VCaP (cell line): ENCODE measurements around the gene MICA.
"Not testable (repeated sequence)": the region's sequence is repeated elsewhere in the genome, so short reads cannot be mapped to it uniquely, and the experiment has no call there.

Experiments
- H3K27ac ChIP-seq: fragments of 450-650 bp; 2 replicates; pipeline ENCODE4 v1.5.1; 2017
- CTCF ChIP-seq: fragments of 450-650 bp; conservative IDR thresholded peaks from 2 replicates; pipeline ENCODE4 v1.5.1; 2017; ENCODE audit warnings: mild to moderate bottlenecking, moderate library complexity

The MICA gene

GRCh38 chr6:31452859-31453258 is 49.5 kb downstream of the MICA start:
- no peak for TF ChIP-seq CTCF
- no peak overlapping the region for H3K27ac ChIP-seq

- no peak for TF ChIP-seq CTCF
- no peak overlapping the region for H3K27ac ChIP-seq
Observed at GRCh38 chr6:31453259-31453658, 49.9 kb downstream of the MICA start.

GRCh38 chr6:31459864-31460263 is 56.5 kb downstream of the MICA start:
- not testable (repeated sequence) for H3K27ac ChIP-seq

GRCh38 chr6:31460361-31461025 is 57.1 kb downstream of the MICA start:
- H3K27ac ChIP-seq, result no peak overlapping the region
- no peak for TF ChIP-seq CTCF

- H3K27ac ChIP-seq, result no peak overlapping the region; the same call in 1 of the 2 replicates
- no peak for TF ChIP-seq CTCF
Observed at GRCh38 chr6:31462026-31462963, 58.9 kb downstream of the MICA start.

- H3K27ac ChIP-seq, result no peak overlapping the region; the same call in 1 of the 2 replicates
- no peak for TF ChIP-seq CTCF
Observed at GRCh38 chr6:31462964-31463870, 59.8 kb downstream of the MICA start.

- H3K27ac ChIP-seq, result no peak overlapping the region
- TF ChIP-seq CTCF, result no peak
Observed at GRCh38 chr6:31464252-31465184, 61.1 kb downstream of the MICA start.
